Measurements from ENCODE around the gene UBE2J2.

Gene UBE2J2

DNA sequence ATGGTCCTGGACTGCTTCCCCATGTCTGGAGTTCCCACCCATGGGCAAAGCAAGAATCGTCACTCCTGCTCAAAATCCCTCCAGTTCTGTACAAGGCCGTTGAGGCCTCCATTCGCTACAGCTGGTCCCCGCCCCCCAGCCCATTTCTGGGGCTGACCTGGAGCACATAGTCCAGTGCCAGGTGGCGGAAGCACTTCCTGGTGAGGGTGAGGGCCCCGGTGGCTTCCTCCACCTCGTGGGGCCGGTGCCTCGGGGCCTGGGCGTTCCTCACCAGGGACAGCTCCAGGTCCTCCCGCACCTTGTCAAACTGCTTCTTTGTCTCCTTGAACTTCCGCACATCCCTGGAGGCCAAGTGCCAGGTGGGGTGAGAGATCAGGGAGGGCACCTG is 26.7 kb upstream of the UBE2J2 start:
- H2AFZ ChIP-seq = no peak overlapping the region
- H3K9ac ChIP-seq = no peak overlapping the region
- peaks cover 3% of the 10 kb centered on the region for H3K4me1 ChIP-seq
- H3K27ac ChIP-seq = no peak overlapping the region
- no peaks in the 10 kb centered on the region for H3K36me3 ChIP-seq (ENCODE audit: control insufficient read depth, insufficient read depth, low read length)
- H3K4me3 ChIP-seq (ENCODE audit: low read depth, low read length) = no peak overlapping the region
- no peaks in the 10 kb centered on the region for H3K27me3 ChIP-seq (ENCODE audit: control insufficient read depth, insufficient read depth, low read length)
- no peaks in the 10 kb centered on the region for H3K9me3 ChIP-seq (ENCODE audit: control insufficient read depth, low read length)
- H3K79me2 ChIP-seq = no peaks in the 10 kb centered on the region
- H3K4me2 ChIP-seq (ENCODE audit: low read length) = no peak overlapping the region
- TF ChIP-seq CTCF (IDR thresholded peaks at IDR 0.05) = no peak

GRCh38 chr1:1299686-1300351 is 26.2 kb upstream of the UBE2J2 start:
- Histone ChIP-seq H3K27ac (no peak overlapping the region), H3K4me3 (ENCODE audit: low read depth, low read length) (no peak overlapping the region), H3K9ac (no peak overlapping the region), H2AFZ (no peak overlapping the region), H3K4me2 (ENCODE audit: low read length) (no peak overlapping the region), H3K4me1 (no peaks in the 10 kb centered on the region), H3K9me3 (ENCODE audit: control insufficient read depth, low read length) (no peaks in the 10 kb centered on the region), H3K27me3 (ENCODE audit: control insufficient read depth, insufficient read depth, low read length) (no peaks in the 10 kb centered on the region), H3K79me2 (no peaks in the 10 kb centered on the region), H3K36me3 (ENCODE audit: control insufficient read depth, insufficient read depth, low read length) (no peaks in the 10 kb centered on the region)
- TF ChIP-seq CTCF (IDR thresholded peaks at IDR 0.05) = no peak

- no peaks in the 10 kb centered on the region for H3K4me1 ChIP-seq
- H3K27me3 ChIP-seq (ENCODE audit: control insufficient read depth, insufficient read depth, low read length) = no peaks in the 10 kb centered on the region
- H3K9ac ChIP-seq = no peak overlapping the region
- TF ChIP-seq CTCF (IDR thresholded peaks at IDR 0.05) = no peak
- no peak overlapping the region for H2AFZ ChIP-seq
- no peaks in the 10 kb centered on the region for H3K79me2 ChIP-seq
- no peak overlapping the region for H3K4me3 ChIP-seq (ENCODE audit: low read depth, low read length)
- no peak overlapping the region for H3K27ac ChIP-seq
- no peaks in the 10 kb centered on the region for H3K36me3 ChIP-seq (ENCODE audit: control insufficient read depth, insufficient read depth, low read length)
- no peaks in the 10 kb centered on the region for H3K9me3 ChIP-seq (ENCODE audit: control insufficient read depth, low read length)
- H3K4me2 ChIP-seq (ENCODE audit: low read length) = no peak overlapping the region
Observed at GRCh38 chr1:1298861-1299685, 25.4 kb upstream of the UBE2J2 start.

- Histone ChIP-seq H3K4me2 (ENCODE audit: low read length) (no peak overlapping the region), H3K4me3 (ENCODE audit: low read depth, low read length) (no peak overlapping the region), H3K9ac (no peak overlapping the region), H3K4me1 (no peaks in the 10 kb centered on the region), H3K27ac (no peak overlapping the region), H3K9me3 (ENCODE audit: control insufficient read depth, low read length) (no peaks in the 10 kb centered on the region), H3K36me3 (ENCODE audit: control insufficient read depth, insufficient read depth, low read length) (no peaks in the 10 kb centered on the region), H2AFZ (no peak overlapping the region), H3K27me3 (ENCODE audit: control insufficient read depth, insufficient read depth, low read length) (no peaks in the 10 kb centered on the region), H3K79me2 (no peaks in the 10 kb centered on the region)
- no peak for TF ChIP-seq CTCF (IDR thresholded peaks at IDR 0.05)
Observed at GRCh38 chr1:1297802-1298424, 24.3 kb upstream of the UBE2J2 start.

Data from parathyroid adenoma (tissue), 2 donors.